Fibroblast of upper back skin (primary cell): ENCODE data around the gene DDX42.

Experiments
- DNase-seq: peaks from one replicate; pipeline ENCODE4 v3.0.0-alpha.2; 2013

The DDX42 gene

DNA sequence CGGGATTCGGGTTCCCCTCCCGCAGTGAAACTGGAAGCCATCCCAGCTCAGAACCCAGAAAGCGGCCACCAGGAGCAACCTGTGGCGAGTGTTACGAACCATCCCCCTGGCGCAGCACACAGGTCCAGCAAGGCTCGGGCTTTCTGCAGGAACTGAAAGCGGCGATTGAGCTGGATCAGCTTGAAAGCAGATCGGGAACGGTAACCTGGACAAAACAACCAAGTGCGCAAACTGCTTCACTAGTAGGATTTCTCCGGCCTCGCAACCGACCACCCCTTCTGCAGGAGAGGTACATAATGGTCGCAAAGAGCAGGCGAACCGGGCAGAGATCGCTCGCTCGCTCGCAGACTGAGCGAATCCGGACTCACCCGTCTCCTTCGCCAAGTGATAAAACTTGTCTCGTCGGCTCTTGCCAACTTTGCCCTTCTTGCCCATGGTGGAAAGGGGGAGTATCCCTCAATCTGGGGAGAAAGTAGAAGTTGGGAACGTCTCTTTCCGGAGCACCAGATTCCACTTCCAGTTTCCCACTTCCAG lies 52.6 kb downstream of the DDX42 start:
- DNase-seq: no peak

DNA sequence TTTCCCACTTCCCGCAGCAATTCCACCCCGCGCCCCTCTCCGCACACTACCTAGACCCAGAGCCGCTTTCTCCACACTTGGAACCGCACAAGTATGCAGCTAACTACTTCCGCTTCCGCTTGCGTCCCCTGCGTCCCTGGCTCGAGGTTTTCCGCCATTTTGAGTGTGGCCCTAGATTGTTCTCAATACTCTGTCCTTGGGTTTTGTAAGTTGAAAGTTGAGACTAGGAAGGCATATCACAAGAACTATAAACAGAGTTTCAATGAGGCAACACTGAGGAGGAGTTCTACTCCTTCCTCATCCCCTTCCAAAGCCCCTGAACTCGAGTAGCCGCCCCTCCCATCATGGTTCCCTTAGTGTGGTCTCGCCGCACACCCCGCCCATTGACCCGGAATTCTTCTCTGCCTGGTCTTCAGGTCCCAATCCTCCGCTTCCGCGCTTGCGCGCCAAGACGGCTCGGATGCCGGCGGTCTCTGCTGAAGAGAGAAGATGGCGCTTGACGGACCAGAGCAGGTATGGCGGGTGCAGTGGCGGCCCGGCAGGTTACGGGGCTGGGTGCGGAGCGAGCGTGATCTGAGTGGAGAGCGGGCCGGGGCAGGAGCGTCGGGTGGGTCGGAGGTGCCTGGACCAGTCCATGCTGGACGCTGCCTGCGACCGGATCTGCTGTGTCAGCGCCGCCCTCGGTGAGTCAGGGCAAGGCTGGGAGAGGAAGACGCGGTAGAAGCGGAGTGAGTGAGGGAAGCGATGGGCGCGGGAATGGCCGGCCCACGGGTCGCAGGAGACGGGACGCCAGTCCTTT lies 53.2 kb downstream of the DDX42 start, which contains the start of the genes FTSJ3 and PSMC5:
Gene FTSJ3, minus strand, starts transcription at position 662 of the 799 bp plus-strand sequence. CDS start 761 bp downstream, outside the sequence.
Gene PSMC5, plus strand, starts transcription at position 430 of the 799 bp plus-strand sequence. Its CDS starts 60 bp downstream, at position 490.
- DNase-seq: peak; percentile 94

DNA sequence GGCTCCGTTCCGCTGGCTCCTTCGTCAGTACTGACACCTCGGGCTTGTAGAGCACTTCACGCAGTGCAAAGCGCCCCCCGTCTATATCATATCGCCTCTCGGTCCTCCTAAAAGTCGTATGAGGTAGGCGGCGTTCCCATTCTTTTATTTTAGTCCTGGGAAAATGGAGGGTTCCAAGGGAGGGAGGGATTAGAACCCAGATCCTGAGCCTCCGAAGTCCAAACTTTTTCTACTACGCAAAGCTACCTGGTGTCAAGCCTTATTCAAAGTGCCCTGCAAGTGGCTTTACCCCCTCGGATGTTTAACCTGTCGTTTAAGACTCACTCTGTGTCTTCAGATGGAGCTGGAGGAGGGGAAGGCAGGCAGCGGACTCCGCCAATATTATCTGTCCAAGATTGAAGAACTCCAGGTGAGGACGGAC lies 53.8 kb downstream of the DDX42 start:
- no peak for DNase-seq

DNA sequence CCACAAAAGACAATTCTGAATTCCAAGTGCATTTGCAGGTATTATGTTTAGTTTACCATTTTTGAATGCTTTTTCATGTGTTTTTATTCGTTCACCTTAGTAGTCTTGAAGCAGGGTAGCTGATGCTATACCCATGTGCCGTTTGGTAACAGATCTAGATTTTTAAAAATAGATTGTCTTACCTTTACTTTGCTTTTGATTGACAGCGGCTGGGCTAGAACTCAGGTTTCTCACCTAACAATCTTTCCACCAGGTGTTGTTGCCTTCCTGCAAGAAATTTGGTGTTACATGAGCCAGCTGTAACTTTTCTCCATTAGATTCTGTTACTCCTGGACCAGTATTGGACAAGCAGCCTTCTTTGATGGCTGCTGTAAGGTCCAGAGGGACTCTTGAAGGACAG lies 55.0 kb downstream of the DDX42 start:
- DNase-seq: no peak

DNA sequence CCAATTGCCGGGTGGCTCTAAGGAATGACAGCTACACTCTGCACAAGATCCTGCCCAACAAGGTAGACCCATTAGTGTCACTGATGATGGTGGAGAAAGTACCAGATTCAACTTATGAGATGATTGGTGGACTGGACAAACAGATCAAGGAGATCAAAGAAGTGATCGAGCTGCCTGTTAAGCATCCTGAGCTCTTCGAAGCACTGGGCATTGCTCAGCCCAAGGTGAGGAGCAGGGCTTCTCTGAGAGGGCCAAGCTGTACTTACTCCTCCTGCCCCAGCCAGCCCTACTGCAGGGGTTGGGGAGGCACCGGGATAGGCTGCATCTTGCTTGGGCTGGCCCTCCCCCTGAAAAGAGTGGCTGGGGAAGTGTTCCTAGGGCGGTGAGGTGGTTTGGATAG lies 56.3 kb downstream of the DDX42 start:
- no peak for DNase-seq

DNA sequence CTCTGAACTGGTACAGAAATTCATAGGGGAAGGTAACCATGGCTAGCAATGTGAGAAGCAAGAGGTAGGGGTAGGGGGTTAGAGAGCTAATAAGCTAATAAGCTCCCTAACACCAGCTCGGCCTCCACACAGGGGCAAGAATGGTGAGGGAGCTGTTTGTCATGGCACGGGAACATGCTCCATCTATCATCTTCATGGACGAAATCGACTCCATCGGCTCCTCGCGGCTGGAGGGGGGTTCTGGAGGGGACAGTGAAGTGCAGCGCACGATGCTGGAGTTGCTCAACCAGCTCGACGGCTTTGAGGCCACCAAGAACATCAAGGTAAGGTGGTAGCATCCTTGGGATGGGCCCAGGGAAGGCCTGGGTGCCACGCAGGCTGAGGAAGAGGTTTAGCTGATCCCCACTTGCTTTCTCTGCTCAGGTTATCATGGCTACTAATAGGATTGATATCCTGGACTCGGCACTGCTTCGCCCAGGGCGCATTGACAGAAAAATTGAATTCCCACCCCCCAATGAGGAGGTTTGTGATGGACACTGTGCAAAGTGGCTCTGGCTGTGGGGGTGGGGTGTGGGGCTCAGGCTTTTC lies 57.0 kb downstream of the DDX42 start:
- DNase-seq: no peak

DNA sequence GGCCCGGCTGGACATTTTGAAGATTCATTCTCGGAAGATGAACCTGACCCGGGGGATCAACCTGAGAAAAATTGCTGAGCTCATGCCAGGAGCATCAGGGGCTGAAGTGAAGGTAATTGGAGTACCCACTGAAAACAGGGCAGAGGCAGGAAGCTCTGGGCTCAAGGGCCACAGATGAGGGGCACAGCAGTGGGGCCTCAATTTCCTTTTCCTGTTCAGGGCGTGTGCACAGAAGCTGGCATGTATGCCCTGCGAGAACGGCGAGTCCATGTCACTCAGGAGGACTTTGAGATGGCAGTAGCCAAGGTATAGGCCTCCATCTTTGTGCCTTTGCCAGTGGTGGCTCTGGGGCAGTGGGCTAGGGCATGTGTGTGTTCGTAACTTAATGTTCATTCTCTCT lies 57.5 kb downstream of the DDX42 start:
- DNase-seq: no peak

DNA sequence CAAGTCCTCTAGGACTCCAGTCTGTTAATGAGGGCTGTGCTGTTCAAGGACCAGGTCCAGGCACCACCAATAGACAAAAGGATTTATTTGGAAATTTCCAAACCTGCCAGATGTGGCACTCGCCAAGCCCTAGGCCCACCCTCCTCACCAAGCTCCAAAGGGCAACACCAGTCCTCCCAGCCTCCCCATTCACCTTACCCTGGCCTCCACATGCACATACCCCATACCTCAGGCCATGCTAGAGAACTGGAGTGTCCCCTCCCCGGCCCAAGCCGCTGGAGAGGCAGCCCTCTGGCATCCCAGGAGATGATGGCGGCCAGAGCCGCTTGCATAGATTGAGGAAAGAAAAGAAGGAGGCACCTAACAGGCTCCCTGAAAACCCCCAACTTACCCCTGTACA lies 58.0 kb downstream of the DDX42 start:
- no peak for DNase-seq

DNA sequence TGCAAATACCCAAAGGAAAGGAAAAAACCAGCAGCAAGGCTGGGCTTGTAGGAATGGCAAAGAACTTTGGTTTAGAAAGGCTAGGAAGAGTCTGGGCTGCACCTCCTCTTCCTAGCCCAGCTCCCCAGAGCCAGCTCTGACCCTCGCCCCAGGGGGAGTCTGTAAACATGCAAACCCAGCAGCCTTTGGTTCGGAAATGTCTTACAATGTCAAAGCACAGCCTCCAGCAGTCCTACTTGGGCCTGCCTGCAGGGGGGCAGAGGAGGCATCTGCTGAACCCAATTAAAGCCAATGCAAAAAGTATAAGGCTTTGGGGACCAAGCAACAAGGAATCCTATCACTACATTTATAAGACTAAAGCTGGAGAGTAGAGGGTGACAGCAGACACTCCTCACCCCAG lies 58.5 kb downstream of the DDX42 start:
- DNase-seq: no peak

DNA sequence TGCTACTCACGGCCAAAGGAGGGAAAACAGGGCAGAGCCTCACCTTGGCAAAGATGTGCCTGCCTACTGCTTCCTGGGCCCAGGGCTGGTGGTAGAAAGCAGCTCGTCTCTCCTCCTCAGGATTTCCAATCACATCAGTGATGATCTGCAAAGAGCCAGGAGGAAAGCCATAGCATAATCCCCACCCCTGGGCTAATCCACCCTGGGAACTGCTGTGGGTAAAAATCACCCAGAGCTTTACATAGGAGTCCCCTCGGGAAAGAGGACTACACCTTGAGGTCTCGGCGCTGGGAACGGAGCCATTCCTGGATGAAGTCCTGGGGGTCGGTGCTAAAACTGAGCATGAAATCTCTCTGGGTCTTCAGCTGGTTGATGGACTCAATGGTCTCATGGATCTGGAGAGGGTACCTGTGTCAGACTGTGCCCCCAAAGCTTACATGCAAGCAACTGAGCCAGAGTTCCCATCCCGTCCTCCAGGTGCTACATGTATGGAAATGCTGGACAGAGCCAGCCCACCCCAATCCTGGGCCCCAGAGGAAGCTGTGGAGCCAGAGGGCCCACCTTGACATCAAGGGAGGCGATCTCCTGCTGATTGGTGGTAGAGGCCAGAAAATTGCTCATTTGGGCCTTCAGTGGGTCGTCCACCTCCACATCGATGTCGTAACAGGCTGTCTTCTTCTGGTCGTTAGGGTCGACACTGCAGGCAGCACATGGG lies 59.2 kb downstream of the DDX42 start:
- DNase-seq: no peak

DNA sequence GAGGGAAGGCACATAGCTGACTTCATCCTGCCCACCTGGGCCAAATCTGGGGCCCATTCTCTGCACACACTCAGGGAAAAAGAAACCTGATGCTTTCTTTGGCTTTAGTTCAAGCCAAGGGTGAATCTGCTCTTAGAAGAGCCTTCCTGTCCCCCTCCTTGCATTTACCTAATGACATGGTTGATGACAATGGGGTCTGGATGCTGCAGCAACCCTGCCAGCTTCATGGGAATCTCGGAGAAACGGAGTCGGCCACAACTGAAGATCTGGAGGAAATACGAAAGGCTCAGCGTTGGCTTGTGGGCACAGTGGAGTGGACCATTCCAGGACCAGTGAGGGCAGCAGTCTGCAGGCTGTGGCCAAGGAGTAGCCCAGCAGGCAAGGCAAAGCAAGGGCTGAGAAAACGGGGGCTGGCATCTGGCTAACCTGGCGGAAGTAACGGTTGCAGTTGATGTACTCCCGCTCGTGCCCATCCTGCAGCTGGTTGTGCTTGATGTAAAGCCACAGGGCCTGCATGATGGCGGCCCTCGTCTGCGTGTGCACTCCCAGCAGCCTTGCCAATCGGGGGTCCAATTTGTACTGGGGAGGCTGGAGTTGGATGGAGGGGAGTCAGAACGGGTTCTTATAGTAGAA lies 59.9 kb downstream of the DDX42 start:
- no peak for DNase-seq

DNA sequence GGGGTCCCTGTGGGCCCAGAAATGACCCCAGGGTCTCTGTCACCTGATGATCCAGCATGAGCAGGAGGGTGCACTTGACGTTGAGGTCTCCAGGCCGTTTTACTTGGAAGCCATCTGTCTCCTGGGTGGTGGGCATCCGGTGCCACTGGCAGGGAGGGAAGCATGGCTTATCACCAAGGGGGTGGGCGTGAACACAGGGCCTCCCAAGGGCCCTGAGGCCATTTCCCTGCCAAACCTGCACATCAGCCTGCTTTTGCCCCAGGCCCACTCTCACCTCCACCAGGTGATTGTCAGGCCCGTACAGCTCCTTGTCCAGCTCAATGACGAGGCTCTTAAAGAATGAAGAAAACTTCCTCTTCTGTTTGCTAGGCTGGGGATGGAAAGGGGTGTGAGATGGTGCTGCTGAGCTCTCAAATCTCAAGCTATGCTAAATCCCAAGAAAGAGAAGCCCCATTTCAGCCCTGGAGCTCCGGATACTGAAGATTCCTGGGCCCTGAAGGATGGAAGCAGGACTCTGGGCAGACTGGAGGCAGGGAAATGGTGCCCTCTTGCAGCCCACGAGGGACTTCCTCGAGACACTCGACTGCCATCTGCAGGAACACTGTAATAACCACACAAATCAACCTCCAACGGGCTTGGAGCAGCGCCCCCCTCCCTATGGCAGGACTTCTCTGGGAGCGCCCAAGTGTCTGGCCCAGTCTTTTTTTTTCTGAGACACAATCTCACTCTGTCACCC lies 60.6 kb downstream of the DDX42 start:
- peak; percentile 75 for DNase-seq

DNA sequence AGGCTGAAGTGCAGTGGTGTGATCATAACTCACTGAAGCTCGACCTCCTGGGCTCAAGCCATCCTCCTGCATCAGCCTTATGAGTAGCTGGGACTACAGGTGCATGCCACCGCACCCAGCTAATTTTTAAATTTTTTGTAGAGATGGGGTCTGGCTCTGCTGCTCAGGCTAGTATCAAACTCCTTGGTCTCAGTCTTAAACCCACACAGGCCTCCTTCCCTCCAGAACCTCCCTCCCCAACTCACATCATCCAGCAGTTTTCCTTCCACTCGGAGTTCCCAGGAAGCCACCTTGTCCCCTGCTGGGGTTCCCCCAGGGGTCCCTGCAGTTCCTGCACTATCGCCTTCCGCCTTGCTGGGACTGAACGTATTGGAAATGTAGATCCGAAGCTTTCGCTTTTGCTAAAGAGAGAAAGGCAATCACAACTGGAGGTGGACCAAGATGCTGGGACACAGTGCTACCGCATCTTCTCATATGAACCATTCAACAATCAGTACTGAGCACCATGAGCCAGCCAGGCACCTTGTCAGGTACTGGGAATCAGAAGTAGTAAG lies 61.3 kb downstream of the DDX42 start:
- DNase-seq: no peak

DNA sequence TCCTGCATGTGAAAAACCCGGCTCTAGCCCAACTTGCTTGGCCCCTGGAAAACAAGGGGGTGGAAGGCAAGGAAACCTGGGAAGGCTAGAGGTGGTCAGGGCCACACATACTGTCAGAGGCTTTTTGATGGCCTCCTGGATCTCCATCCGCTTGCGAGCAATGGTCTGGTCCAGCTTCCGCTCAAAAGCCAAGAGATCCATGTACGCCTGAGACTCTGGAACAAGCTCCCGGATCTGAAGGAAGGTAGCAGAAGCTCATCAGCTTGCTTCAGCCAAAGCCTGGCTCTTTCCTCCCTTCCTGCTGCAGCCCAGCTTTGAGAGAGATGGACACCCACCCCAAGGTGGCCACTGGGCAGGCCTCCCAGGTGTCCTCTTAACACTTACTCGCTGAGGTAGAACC lies 62.8 kb downstream of the DDX42 start:
- no peak for DNase-seq

DNA sequence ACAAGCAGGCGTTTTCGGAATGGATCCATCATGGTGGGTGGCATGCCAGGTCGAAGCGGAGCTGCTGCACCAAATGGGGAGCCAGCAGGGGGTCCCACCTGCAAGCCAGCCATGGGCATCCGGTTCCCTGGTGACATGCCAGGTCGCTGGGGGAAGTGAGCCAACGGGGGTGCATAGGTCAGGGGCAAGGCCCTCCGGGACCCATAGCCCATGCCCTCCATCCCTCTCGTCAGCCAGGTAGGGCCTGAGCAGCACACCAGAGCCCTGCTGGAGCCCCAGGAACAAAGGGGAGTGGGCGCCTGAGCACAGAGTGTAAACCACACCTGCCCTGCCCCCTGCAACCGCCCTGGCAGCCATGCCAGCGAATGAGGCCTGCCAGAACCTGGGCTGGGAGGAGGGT lies 63.5 kb downstream of the DDX42 start:
- no peak for DNase-seq

DNA sequence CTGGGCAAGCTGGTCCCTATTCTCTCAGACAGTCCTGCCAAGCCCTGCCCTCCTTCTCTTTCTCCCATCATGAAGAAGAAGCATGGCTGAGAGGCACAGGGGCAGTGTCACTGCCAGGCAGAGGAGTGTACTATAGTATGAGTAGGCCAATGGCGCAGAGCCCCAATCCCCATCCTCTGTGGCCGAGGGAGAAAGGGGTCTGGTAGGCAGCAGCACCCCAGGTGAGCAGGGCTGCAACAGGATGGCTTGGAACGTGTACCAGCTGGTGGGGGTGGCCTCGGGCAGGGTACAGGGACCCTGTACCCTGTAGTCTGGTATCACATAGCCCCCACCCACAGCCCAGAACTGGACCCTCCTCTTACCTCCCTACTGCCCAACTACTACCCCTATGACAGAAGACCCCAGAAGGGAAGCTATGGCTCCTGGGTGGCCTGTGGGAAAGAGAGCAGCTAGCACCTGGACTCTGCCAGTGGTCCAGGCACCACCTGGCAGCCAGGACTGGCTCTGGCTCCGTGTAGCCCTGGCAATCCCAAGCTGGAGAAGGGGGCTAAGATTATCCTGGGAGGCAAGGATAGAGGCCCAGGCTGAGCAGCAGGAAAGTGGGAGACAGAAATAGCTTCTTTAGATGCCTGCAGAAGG lies 64.1 kb downstream of the DDX42 start:
- no peak for DNase-seq

DNA sequence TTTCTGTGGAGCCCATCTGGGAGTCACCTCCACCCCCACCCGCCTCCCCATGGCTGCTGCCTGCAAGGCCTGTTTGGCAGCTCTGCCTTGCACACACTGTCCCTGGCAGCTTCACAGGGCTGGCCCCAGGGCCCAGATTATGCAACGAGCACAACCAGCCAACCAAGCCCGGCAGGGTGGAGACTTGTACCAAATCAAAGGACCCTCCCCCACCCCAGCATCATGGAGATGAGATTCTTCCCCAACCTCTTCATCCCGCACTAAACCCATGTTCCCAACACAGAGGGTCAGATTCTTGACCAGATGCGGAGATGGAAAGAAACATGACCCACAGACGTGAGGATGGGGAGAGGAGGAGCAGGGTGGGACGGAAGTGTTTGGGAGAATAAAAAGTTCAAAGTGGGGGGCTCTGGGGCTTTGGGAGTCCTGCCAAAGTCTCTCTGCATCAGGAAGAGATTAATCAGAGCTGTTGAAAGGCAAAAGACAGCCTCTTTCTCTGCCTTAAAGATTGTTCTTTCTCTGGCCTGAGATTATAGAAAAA lies 64.7 kb downstream of the DDX42 start:
- DNase-seq: peak; percentile 86

DNA sequence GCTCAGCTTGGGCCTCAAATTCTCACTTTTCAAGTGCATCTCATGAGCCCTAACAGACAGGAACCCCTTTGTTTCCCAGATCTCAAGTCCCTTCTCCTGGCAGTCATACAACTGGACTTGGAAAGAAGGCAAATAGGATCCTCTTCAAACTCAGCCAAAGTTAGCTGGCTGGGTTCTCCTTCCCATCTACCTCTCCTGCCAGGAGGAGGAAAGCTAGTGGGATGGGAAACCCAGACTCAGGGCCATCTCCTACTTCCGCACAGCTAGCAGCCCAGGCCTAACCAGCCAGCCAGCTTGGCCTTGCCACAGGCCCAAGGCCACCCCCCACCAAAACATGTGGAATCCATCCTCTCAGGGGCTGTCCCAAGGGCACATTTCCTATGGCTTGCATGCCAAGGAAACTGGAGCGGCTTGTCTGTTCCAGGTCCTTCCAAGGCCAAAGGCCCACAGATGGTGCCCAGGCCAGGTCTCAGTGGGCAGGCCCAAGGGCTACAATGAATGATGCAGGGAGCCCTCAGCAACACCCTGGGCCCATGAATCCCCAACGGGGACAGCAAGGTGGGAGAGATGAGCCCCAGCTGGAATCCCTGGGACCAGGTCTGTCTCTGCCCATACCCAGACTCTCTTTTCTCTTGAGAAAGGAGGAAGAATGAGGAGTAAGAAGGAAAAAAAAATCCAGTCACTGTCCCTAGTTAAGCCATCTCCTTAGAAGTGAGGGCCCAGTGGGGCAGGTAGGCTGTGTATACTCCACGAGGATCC lies 66.8 kb downstream of the DDX42 start:
- peak; percentile 14 for DNase-seq

DNA sequence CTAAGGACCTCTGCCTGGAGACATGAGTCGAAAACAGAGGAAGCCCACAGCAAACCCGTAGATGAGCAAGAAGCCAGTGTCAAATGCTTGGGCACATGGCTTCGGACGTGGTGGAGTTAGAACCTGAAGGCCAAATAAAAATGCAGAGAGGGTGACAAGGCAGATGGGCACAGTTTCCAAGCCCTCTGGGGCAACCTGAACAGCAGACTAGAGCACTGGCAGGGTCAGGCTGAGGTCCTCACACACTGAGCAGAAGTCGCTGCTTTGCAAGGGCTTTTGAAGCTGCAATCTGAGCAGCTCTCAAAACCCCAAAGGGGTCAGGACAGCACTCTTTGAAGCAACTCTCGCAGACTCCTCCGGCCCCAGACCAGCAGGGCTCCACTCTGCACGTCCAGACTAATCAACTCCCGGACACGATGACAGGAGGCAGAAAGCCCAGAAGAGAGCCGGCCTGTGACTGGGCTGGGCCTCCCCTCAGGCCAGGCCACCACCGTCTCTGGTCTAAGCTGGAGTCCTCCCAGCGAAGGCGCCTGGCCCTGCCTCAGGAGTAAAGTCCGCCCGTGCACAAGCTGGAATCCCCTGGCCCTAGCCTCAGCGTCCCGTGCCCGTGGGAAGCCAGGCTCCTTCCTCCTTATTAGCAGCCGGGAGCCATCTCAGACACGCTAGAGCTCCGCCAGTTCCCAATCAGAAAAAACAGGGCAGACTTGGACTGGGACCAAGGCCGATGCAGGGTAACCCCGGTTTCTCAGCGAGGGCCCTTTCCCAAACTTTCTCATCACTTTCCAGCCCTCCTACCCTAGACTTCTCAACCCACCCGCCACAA lies 67.6 kb downstream of the DDX42 start:
- DNase-seq: peak; percentile 26

DNA sequence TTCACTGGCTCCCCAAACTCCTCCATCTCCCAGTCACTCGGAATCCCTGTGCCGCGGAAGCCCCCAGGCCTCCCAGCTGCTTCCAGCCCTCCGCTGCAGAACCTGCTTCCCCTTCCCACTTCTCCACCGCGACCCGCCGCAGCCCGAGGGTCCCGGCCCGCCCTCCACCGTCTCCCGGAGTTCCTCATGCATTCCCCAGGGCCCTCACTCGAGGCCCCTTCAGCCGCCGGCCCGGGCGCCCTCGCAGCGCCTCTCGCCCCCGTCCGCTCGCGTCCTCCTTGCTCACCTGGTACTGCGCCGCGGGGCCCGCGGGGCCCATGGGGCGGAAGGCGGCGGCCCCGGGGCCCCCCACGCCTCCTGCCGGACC lies 68.2 kb downstream of the DDX42 start:
- DNase-seq: no peak
